ENCODE results near the gene LPAR3.

DNA sequence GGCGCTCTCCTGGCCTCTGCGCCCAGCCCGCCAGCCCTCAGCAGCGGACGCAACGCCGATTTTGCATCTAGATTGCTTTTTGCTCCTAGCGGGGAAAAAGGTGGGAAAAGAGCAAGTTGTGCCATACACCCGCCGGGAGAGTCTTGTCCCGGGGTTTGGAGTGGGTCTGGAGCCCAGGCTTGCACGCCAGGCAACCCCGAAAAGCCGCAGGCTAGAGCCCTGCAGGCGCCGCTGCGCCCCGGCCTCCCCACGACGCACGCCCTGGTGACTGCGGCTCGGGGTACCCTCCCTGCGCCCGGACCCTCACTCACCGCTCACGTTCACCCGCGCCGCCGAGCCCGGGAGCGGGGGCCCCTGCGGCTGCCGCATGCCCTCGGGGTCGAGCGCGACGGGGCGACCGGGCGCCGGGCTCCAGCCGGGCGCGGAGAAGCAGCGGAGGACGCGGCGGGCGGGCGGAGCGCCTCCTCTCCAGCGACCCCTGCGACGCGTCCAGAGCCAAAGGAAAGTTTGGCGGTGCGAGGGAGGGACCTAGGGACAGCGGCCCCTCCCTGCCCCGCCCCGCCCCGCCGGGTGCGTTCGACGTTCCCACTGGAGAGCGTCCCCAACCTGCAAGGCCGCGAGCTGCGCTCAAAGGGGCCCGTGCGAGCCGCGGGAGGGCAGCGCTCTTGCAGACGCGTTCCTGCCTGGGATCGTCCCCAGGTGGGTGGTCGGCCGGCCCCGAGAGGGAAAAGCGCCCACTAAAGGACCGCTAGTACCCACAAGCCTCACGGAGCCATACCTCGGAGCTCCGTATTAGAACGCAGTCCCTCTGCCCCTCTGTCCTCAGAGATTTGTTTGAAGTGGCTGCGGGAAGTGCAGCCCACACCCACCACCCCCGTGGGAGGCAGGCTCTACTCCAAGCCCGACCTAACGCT, at the start of gene LPAR3:
- no peak for TF ChIP-seq EZH2 (IDR thresholded peaks at IDR 0.05; ENCODE audit: insufficient read depth, poor library complexity, severe bottlenecking)
- TF ChIP-seq EZH2phosphoT487 (IDR thresholded peaks at IDR 0.05; ENCODE audit: insufficient read depth, low read depth), result no peak
